RWPE2 (cell line): ENCODE data around the gene GRIN1.

Experiments used
- ATAC-seq: fragments of 200-7000 bp; cut with Tn5 transposase; 3 replicates; pipeline ENCODE4 v1.9.1; 2021; ENCODE audit warnings: low read depth
- DNase-seq: peaks from one replicate; pipeline ENCODE4 v3.0.0-alpha.2; 2020; ENCODE audit warnings: low spot score
- H3K27ac ChIP-seq: fragments of 450-650 bp; 2 replicates; pipeline ENCODE4 v1.5.1; 2017; ENCODE audit warnings: mild to moderate bottlenecking; ENCODE audit not compliant: poor library complexity, severe bottlenecking
- H3K27me3 ChIP-seq: fragments of 250-450 bp; sonication (Bioruptor Pico); 2 replicates; pipeline ENCODE4 v1.5.1; 2021; ENCODE audit warnings: mild to moderate bottlenecking, moderate library complexity; ENCODE audit not compliant: insufficient read depth, poor library complexity, severe bottlenecking
- H3K36me3 ChIP-seq: fragments of 250-450 bp; sonication (Bioruptor Pico); 2 replicates; pipeline ENCODE4 v1.5.1; 2020; ENCODE audit warnings: low read depth, mild to moderate bottlenecking, moderate library complexity
- H3K4me1 ChIP-seq: fragments of 250-450 bp; sonication (Bioruptor Pico); 2 replicates; pipeline ENCODE4 v1.5.1; 2021; ENCODE audit warnings: mild to moderate bottlenecking, moderate library complexity; ENCODE audit not compliant: insufficient read depth, poor library complexity, severe bottlenecking
- H3K4me3 ChIP-seq: fragments of 250-450 bp; sonication (Bioruptor Pico); 2 replicates; pipeline ENCODE4 v1.5.1; 2021; ENCODE audit warnings: mild to moderate bottlenecking, moderate library complexity; ENCODE audit not compliant: severe bottlenecking
- H3K9me3 ChIP-seq: fragments of 250-450 bp; sonication (Bioruptor Pico); 2 replicates; pipeline ENCODE4 v1.5.1; 2021; ENCODE audit warnings: mild to moderate bottlenecking, moderate library complexity; ENCODE audit not compliant: severe bottlenecking
- TF ChIP-seq, protein P1 (sequence below): fragments of 450-650 bp; IDR thresholded peaks from one replicate; pipeline ENCODE4 v1.5.1; 2017; ENCODE audit warnings: mild to moderate bottlenecking, moderate library complexity; ENCODE audit not compliant: poor library complexity, severe bottlenecking

The GRIN1 gene

DNA sequence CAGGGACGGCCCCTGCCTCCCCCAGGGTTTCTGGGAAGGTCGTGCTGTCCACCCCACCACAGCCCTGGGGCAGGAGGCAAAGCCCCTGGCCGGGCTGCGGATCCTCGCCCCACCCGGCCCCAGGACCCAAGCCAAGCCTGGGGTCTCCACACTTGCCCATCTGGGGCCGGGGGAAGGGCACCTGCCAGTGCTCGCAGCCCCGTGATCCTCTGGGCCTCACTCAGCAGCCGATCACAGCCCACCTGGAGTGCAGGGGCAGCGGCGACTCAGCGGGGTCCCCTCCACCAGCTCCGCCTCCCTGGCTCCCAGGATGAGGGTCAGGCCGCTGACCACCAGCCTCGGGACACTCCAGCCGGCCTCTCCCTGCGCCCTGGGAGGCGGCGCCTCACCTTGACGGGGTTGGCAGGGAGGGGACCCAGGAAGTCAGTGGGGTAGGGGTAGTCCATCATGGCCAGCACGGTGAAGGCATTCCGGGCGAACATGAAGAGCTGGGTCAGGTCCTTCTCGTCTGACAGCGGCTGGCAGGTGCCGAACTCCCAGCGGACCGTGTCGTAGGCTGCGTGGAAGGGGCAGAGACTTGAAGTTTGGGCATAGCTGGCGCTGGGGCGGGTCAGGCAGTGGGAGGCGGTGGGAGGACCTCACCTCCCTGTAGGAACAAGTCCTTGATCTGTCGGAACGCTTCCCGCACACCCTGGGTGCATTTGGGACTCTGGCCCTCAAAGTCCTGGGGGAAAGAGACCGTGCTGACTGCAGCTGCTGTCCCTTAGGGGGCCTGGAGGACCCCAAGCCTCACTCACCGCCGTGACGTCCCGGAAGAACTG is 26.2 kb upstream of the GRIN1 start:
- TF ChIP-seq, protein P1, sequence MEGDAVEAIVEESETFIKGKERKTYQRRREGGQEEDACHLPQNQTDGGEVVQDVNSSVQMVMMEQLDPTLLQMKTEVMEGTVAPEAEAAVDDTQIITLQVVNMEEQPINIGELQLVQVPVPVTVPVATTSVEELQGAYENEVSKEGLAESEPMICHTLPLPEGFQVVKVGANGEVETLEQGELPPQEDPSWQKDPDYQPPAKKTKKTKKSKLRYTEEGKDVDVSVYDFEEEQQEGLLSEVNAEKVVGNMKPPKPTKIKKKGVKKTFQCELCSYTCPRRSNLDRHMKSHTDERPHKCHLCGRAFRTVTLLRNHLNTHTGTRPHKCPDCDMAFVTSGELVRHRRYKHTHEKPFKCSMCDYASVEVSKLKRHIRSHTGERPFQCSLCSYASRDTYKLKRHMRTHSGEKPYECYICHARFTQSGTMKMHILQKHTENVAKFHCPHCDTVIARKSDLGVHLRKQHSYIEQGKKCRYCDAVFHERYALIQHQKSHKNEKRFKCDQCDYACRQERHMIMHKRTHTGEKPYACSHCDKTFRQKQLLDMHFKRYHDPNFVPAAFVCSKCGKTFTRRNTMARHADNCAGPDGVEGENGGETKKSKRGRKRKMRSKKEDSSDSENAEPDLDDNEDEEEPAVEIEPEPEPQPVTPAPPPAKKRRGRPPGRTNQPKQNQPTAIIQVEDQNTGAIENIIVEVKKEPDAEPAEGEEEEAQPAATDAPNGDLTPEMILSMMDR, result no peak
- Histone ChIP-seq H3K36me3 (peaks cover 16% of the 10 kb centered on the region; the same call in 1 of the 2 replicates), H3K9me3 (no peaks in the 10 kb centered on the region), H3K27ac (no peak overlapping the region), H3K4me3 (no peak overlapping the region), H3K4me1 (no peaks in the 10 kb centered on the region), H3K27me3 (no peaks in the 10 kb centered on the region)
- ATAC-seq (no peak), DNase-seq (no peak)

GRCh38 chr9:137113385-137114159 is 25.4 kb upstream of the GRIN1 start:
- DNase-seq (no peak), ATAC-seq (no peak)
- Histone ChIP-seq H3K27ac (no peak overlapping the region), H3K9me3 (no peaks in the 10 kb centered on the region), H3K36me3 (peaks cover 11% of the 10 kb centered on the region; the same call in 1 of the 2 replicates), H3K27me3 (no peaks in the 10 kb centered on the region), H3K4me3 (no peak overlapping the region), H3K4me1 (no peaks in the 10 kb centered on the region)
- TF ChIP-seq, protein P1, result no peak

DNA sequence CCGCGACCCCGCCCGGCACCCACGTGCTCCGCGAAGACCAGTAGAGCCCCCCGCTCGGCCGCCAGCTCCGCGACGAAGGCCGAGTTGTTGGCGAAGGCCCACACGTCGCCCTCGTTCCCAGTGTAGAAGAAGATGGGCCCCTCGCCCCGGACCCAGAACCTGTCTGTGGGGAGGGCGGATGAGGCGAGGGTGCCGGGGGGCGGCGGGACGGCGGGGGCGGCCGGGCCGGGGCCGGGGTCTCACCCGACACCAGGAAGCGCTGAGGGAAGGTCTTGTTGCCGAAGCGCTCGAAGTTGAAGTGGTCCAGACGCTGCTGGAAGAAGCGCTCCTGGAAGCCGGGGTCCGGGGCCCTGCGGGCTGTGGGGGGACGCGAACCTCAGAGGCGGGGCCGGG is 24.7 kb upstream of the GRIN1 start:
- peak overlapping the region; percentile 62 for H3K4me3 ChIP-seq
- ATAC-seq (peak; percentile 2; the same call in 2 of the 3 replicates), DNase-seq (no peak)
- peaks cover 5% of the 10 kb centered on the region; the same call in 1 of the 2 replicates for H3K36me3 ChIP-seq
- H3K27ac ChIP-seq, result no peak overlapping the region
- TF ChIP-seq, protein P1, result no peak
- H3K4me1 ChIP-seq, result no peaks in the 10 kb centered on the region
- H3K27me3 ChIP-seq, result no peaks in the 10 kb centered on the region
- no peaks in the 10 kb centered on the region for H3K9me3 ChIP-seq

GRCh38 chr9:137114613-137115393 is 24.2 kb upstream of the GRIN1 start, which contains the start of gene DPP7:
DPP7 (minus strand) TSS chr9:137114733; CDS start chr9:137114713, 20 bp downstream.
- Histone ChIP-seq H3K36me3 (peaks cover 2% of the 10 kb centered on the region; the same call in 1 of the 2 replicates), H3K9me3 (no peaks in the 10 kb centered on the region), H3K4me3 (peak within 1 kb of the TSS; percentile 62), H3K4me1 (no peaks in the 10 kb centered on the region), H3K27ac (no peak within 1 kb of the TSS), H3K27me3 (no peaks in the 10 kb centered on the region)
- DNase-seq (no peak), ATAC-seq (peak; percentile 49)
- TF ChIP-seq, protein P1, result no peak
